Measurements from ENCODE around the gene MAGEA9B. TPM values are rescaled to one million over a fixed set of nuclear protein-coding genes. Genes with fewer than 3 reads are reported as not detected.

MAGEA9B gene
- not detected in 2 replicates for total RNA-seq

GRCh38 chrX:149587359-149587758 lies at the start of gene MAGEA9B:
Gene MAGEA9B, minus strand, starts transcription at chrX:149587459. Its CDS starts 4,280 bp downstream, at chrX:149583179.

GRCh38 chrX:149631234-149632165 lies 44.2 kb upstream of the MAGEA9B start, which contains the start of gene TMEM185A:
Gene TMEM185A, minus strand, starts transcription at chrX:149631792. Its CDS starts 212 bp downstream, at chrX:149631580.

GRCh38 chrX:149595214-149595613 lies 8.0 kb upstream of the MAGEA9B start, which contains the start of gene HSFX2:
Gene HSFX2, minus strand, starts transcription at chrX:149595314. Its CDS starts 614 bp downstream, at chrX:149594700.

GRCh38 chrX:149549701-149550100 lies 37.6 kb downstream of the MAGEA9B start, which contains the start of gene HSFX3:
Gene HSFX3, minus strand, starts transcription at chrX:149549924. Its CDS starts 72 bp downstream, at chrX:149549852.

GRCh38 chrX:149540621-149541520 lies 46.4 kb downstream of the MAGEA9B start, which contains the start of gene EOLA1:
Gene EOLA1, plus strand, starts transcription at chrX:149541012. Its CDS starts 4,619 bp downstream, at chrX:149545631.

Other genes starting within 250 kb of the MAGEA9B start
- 15.7 and 38.6 TPM in 2 replicates for gene IDS, start 82.2 kb downstream of the MAGEA9B start, total RNA-seq
- 15.7 and 20.5 TPM in 2 replicates for gene EOLA1, start 46.4 kb downstream of the MAGEA9B start, total RNA-seq
- gene HSFX3, start 37.5 kb downstream of the MAGEA9B start, total RNA-seq = not detected in 2 replicates
- not detected in 2 replicates for gene HSFX2, start 7.9 kb upstream of the MAGEA9B start, total RNA-seq
- 10.2 and 11.0 TPM in 2 replicates for gene TMEM185A, start 44.3 kb upstream of the MAGEA9B start, total RNA-seq
- gene MAGEA11, start 124.6 kb upstream of the MAGEA9B start, total RNA-seq = not detected in 2 replicates
- 0.39 and 0.43 TPM in 2 replicates for gene HSFX1, start 186.6 kb upstream of the MAGEA9B start, total RNA-seq
- not detected in 2 replicates for gene MAGEA9, start 194.5 kb upstream of the MAGEA9B start, total RNA-seq